Liver (tissue), 9 donors: ENCODE data around the gene KEAP1. TPM values are rescaled to one million over a fixed set of nuclear protein-coding genes. Genes with fewer than 3 reads are reported as not detected.

Experiments
- DNase-seq: peaks from one replicate; pipeline ENCODE4 v3.0.0-alpha.2; 2017; ENCODE audit warnings: low spot score
- H3K27ac ChIP-seq, 2 donors: one replicate each; pipeline ENCODE4 v1.7.0; 2013; ENCODE audit warnings: inconsistent platforms in 2 of 2, low read length in 2 of 2, control low read depth in 1 of 2, low read depth in 1 of 2, mild to moderate bottlenecking in 1 of 2
- H3K27me3 ChIP-seq, 4 donors: one replicate each; pipeline versions ENCODE4 v1.6.1 to v1.7.0; 2013; ENCODE audit warnings: low read length in 3 of 4, inconsistent platforms in 1 of 4, mild to moderate bottlenecking in 1 of 4, moderate library complexity in 1 of 4; ENCODE audit not compliant: control insufficient read depth in 4 of 4, insufficient read depth in 4 of 4
- H3K36me3 ChIP-seq, 4 donors: one replicate each; pipeline versions ENCODE4 v1.6.1 to v1.7.0; 2013; ENCODE audit warnings: low read length in 3 of 4, mild to moderate bottlenecking in 3 of 4, low read depth in 1 of 4, moderate library complexity in 1 of 4; ENCODE audit not compliant: control insufficient read depth in 4 of 4, insufficient read depth in 3 of 4
- H3K4me1 ChIP-seq, 4 donors: one replicate each; pipeline versions ENCODE4 v1.6.1 to v1.7.0; 2013; ENCODE audit warnings: low read length in 3 of 4, mild to moderate bottlenecking in 3 of 4, moderate library complexity in 1 of 4; ENCODE audit not compliant: control insufficient read depth in 4 of 4, insufficient read depth in 4 of 4
- H3K4me3 ChIP-seq, 3 donors: one replicate each; pipeline versions ENCODE4 v1.6.1 to v1.7.0; 2013; ENCODE audit warnings: low read length in 3 of 3, control low read depth in 1 of 3, low read depth in 1 of 3, mild to moderate bottlenecking in 1 of 3
- H3K9ac ChIP-seq, 2 donors: one replicate each; pipeline ENCODE4 v1.7.0; 2013; ENCODE audit warnings: low read length in 2 of 2, mild to moderate bottlenecking in 2 of 2, moderate library complexity in 2 of 2, control low read depth in 1 of 2, low read depth in 1 of 2
- H3K9me3 ChIP-seq, 4 donors: one replicate each; pipeline versions ENCODE4 v1.6.1 to v1.7.0; 2013; ENCODE audit warnings: low read length in 3 of 4; ENCODE audit not compliant: control insufficient read depth in 4 of 4
- EGR1 ChIP-seq, 2 donors: IDR thresholded peaks; 2 replicates each; pipeline ENCODE4 v1.6.1; 2016 to 2018; ENCODE audit warnings: antibody characterized with exemption in 2 of 2, low read depth in 2 of 2
- FOXA1 ChIP-seq: IDR thresholded peaks from 2 replicates; pipeline ENCODE4 v1.6.1; 2016; ENCODE audit warnings: antibody characterized with exemption
- FOXA2 ChIP-seq: IDR thresholded peaks from 2 replicates; pipeline ENCODE4 v1.6.1; 2016; ENCODE audit warnings: antibody characterized with exemption
- GABPA ChIP-seq, 2 donors: IDR thresholded peaks in 1 of 2; conservative IDR thresholded peaks in 1 of 2; 2 replicates each; pipeline ENCODE4 v1.6.1; 2016; ENCODE audit warnings: antibody characterized with exemption in 2 of 2, mild to moderate bottlenecking in 1 of 2, moderate library complexity in 1 of 2
- HNF4A ChIP-seq, 2 donors: conservative IDR thresholded peaks; 2 replicates each; pipeline ENCODE4 v1.6.1; 2016; ENCODE audit warnings: antibody characterized with exemption in 2 of 2, mild to moderate bottlenecking in 2 of 2
- HNF4G ChIP-seq: IDR thresholded peaks from 2 replicates; pipeline ENCODE4 v1.6.1; 2016; ENCODE audit warnings: antibody characterized with exemption
- JUND ChIP-seq, 2 donors: IDR thresholded peaks; 2 replicates each; pipeline ENCODE4 v1.6.1; 2016; ENCODE audit warnings: antibody characterized with exemption in 2 of 2
- MAX ChIP-seq: IDR thresholded peaks from 2 replicates; pipeline ENCODE4 v1.6.1; 2016; ENCODE audit warnings: antibody characterized with exemption
- NR2F2 ChIP-seq: IDR thresholded peaks from 2 replicates; pipeline ENCODE4 v1.6.1; 2016; ENCODE audit warnings: antibody characterized with exemption
- RAD21 ChIP-seq, 2 donors: IDR thresholded peaks; 2 replicates each; pipeline ENCODE4 v1.6.1; 2016; ENCODE audit warnings: antibody characterized with exemption in 2 of 2, mild to moderate bottlenecking in 2 of 2
- REST ChIP-seq: IDR thresholded peaks from 2 replicates; pipeline ENCODE4 v1.6.1; 2016; ENCODE audit warnings: antibody characterized with exemption, mild to moderate bottlenecking
- RXRA ChIP-seq, 2 donors: IDR thresholded peaks; 2 replicates each; pipeline ENCODE4 v1.6.1; 2017 to 2018; ENCODE audit warnings: antibody characterized with exemption in 2 of 2, mild to moderate bottlenecking in 1 of 2
- SP1 ChIP-seq: IDR thresholded peaks from 2 replicates; pipeline ENCODE4 v1.6.1; 2018; ENCODE audit warnings: antibody characterized with exemption, mild to moderate bottlenecking
- YY1 ChIP-seq: IDR thresholded peaks from 2 replicates; pipeline ENCODE4 v1.6.1; 2016; ENCODE audit warnings: antibody characterized with exemption, mild to moderate bottlenecking
- ZBTB33 ChIP-seq: IDR thresholded peaks from 2 replicates; pipeline ENCODE4 v1.6.1; 2016; ENCODE audit warnings: antibody characterized with exemption
- WGBS: extraction: QIAGEN DNeasy Blood & Tissue Kit; methylation state at CpG from one replicate; pipeline ENCODE4 v1.1.7; 2013; 5-methylcytosine and 5-hydroxymethylcytosine counted together
- polyA plus RNA-seq, 2 donors: library from polyadenylated mRNA; stranded (reverse) in 1 of 2; unstranded in 1 of 2; fragments of 200-250 nt in 1 of 2; fragments of >200 nt in 1 of 2; fragmentation: Nextera tagmentation in 1 of 2; extraction: Ambion mirVana in 1 of 2; gene quantifications; one replicate each; pipeline versions ENCODE4 v1.2.1 to v1.2.3, GENCODE V29; 2013 to 2015
- total RNA-seq, 2 donors: library from RNA; depleted of rRNA; stranded (reverse); fragments of >200 nt; gene quantifications; one replicate each; pipeline ENCODE4 v1.2.3, GENCODE V29; 2014
- TF ChIP-seq, protein P1 (sequence below): fragments of 150-350 bp; IDR thresholded peaks from 2 replicates; pipeline ENCODE4 v1.5.1; 2017; ENCODE audit warnings: improper control_type of control experiment, low read depth, low read length; ENCODE audit not compliant: missing input control
- TF ChIP-seq, protein P2 (sequence below): IDR thresholded peaks from 2 replicates; pipeline ENCODE4 v1.6.1; 2016; ENCODE audit warnings: antibody characterized with exemption
- donor health status: healthy.
- donor health status: healthy.
- donor health status: healthy.
- donor health status: healthy.
- donor health status: healthy.

The KEAP1 gene
- total and polyA plus RNA-seq, 4 donors: 44.3 to 62.3 (median 48.0) TPM

DNA sequence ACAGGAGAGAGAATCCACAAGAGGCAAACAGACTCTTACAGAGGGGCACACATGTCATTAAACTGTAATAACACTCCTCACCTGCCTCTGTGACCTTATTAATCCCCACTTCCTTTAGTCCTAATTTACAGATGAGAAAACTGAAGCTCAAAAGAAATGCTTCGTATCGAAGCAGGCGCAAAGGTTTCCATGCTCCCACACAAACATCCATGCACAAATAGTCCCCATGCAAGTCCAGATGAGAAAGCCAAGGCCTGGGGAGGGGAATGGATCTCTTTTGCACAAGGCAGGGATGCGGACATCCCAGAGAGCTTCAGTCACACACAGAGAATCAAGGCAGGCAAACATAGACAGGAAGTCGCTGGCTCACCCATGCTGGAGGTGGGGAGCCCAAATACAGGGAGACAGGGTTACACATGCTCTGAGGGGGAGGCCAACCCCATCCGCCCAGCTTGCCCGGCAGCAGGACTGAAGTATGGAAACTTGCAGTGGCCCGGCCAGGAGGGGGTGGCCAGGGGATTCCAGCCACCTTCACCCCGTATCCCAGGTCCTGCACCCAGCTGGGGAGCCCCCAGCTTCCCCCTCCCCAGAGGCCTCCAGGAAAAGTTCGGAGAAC lies 13.6 kb upstream of the KEAP1 start:
- DNase-seq: no peak
- peak overlapping the region in 1 of 3 donors; percentile 27 for H3K4me3 ChIP-seq
- peaks cover 2 to 21% (median 4%) of the 10 kb centered on the region in 4 donors for H3K27me3 ChIP-seq
- WGBS: 55% methylated on average over 10 of the region's 10 CpGs
- no peak for TF ChIP-seq ZBTB33
- no peak for TF ChIP-seq RAD21 (IDR thresholded peaks at IDR 0.05)
- TF ChIP-seq FOXA1: no peak
- no peak for TF ChIP-seq FOXA2
- TF ChIP-seq HNF4G: no peak
- TF ChIP-seq HNF4A (conservative IDR thresholded peaks at IDR 0.05): no peak
- TF ChIP-seq, protein P1, sequence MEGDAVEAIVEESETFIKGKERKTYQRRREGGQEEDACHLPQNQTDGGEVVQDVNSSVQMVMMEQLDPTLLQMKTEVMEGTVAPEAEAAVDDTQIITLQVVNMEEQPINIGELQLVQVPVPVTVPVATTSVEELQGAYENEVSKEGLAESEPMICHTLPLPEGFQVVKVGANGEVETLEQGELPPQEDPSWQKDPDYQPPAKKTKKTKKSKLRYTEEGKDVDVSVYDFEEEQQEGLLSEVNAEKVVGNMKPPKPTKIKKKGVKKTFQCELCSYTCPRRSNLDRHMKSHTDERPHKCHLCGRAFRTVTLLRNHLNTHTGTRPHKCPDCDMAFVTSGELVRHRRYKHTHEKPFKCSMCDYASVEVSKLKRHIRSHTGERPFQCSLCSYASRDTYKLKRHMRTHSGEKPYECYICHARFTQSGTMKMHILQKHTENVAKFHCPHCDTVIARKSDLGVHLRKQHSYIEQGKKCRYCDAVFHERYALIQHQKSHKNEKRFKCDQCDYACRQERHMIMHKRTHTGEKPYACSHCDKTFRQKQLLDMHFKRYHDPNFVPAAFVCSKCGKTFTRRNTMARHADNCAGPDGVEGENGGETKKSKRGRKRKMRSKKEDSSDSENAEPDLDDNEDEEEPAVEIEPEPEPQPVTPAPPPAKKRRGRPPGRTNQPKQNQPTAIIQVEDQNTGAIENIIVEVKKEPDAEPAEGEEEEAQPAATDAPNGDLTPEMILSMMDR: no peak
- TF ChIP-seq EGR1 (IDR thresholded peaks at IDR 0.05; ENCODE audit: low read depth in 2 of 2): no peak
- TF ChIP-seq, protein P2, sequence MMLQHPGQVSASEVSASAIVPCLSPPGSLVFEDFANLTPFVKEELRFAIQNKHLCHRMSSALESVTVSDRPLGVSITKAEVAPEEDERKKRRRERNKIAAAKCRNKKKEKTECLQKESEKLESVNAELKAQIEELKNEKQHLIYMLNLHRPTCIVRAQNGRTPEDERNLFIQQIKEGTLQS: no peak
- TF ChIP-seq REST: no peak
- no peaks in the 10 kb centered on the region for H3K9me3 ChIP-seq
- no peaks in the 10 kb centered on the region for H3K36me3 ChIP-seq
- no peak overlapping the region for H3K27ac ChIP-seq
- peak overlapping the region in 1 of 2 donors; percentile 22 for H3K9ac ChIP-seq
- peaks cover 2 to 27% (median 11%) of the 10 kb centered on the region in 4 donors for H3K4me1 ChIP-seq

DNA sequence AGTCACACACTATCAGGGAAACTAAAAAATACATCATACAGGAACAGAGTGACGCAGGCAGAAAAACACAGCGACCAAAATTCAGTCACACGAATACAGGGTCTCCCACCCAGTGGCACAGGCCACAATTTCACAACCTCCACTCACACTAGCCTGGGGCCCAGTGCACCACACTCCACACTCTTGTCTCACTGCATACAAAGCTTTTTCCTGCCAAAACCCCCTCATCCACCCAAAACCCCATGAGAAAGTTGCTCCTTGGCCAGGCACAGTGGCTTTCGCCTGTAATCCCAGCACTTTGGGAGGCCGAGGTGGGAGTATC lies 12.9 kb upstream of the KEAP1 start:
- no peaks in the 10 kb centered on the region for H3K9me3 ChIP-seq
- peaks cover 2 to 21% (median 4%) of the 10 kb centered on the region in 4 donors for H3K27me3 ChIP-seq
- DNase-seq: no peak
- no peak overlapping the region for H3K9ac ChIP-seq
- no peak overlapping the region for H3K27ac ChIP-seq
- TF ChIP-seq HNF4A (conservative IDR thresholded peaks at IDR 0.05) (no peak), JUND (IDR thresholded peaks at IDR 0.05) (no peak), FOXA1 (no peak), YY1 (no peak), MAX (no peak), GABPA (IDR thresholded peaks at IDR 0.05 in 1 of 2, conservative IDR thresholded peaks at IDR 0.05 in 1 of 2) (no peak), HNF4G (no peak), FOXA2 (no peak), RXRA (IDR thresholded peaks at IDR 0.05) (no peak), SP1 (no peak), NR2F2 (no peak), EGR1 (IDR thresholded peaks at IDR 0.05; ENCODE audit: low read depth in 2 of 2) (no peak)
- TF ChIP-seq, protein P2: no peak
- TF ChIP-seq, protein P1: no peak
- H3K36me3 ChIP-seq: no peaks in the 10 kb centered on the region
- 85% methylated on average over 5 of the region's 5 CpGs for WGBS
- H3K4me3 ChIP-seq: no peak overlapping the region
- H3K4me1 ChIP-seq: peaks cover 2 to 27% (median 11%) of the 10 kb centered on the region in 4 donors
